ENCODE measurements around the gene ARHGAP24.

The ARHGAP24 gene

GRCh38 chr4:86007042-86007441 lies 532.1 kb downstream of the ARHGAP24 start:
- no peak overlapping the region for H2AFZ ChIP-seq (ENCODE audit: low read depth, low read length, severe bottlenecking)
- no peak overlapping the region for H3K4me2 ChIP-seq (ENCODE audit: low read depth, low read length, poor library complexity, severe bottlenecking)
- H4K20me1 ChIP-seq (ENCODE audit: low read depth, low read length) = no peaks in the 10 kb centered on the region
- H3K79me2 ChIP-seq (ENCODE audit: insufficient read depth, low read length) = no peaks in the 10 kb centered on the region
- no peaks in the 10 kb centered on the region for H3K9me2 ChIP-seq (replicated peaks; ENCODE audit: insufficient read depth, low read length)
- H3K36me3 ChIP-seq (ENCODE audit: low read length) = no peaks in the 10 kb centered on the region
- no peak overlapping the region for H3K27ac ChIP-seq (ENCODE audit: low read depth, low read length)
- no peak overlapping the region for H3K9ac ChIP-seq (ENCODE audit: low read length)
- TF ChIP-seq CTCF (IDR thresholded peaks at IDR 0.05; ENCODE audit: insufficient read depth, low read length, poor library complexity, severe bottlenecking) (no peak), EZH2phosphoT487 (conservative IDR thresholded peaks at IDR 0.05; ENCODE audit: low read length) (no peak)
- H3K27me3 ChIP-seq (ENCODE audit: low read length) = no peaks in the 10 kb centered on the region
- H3F3A ChIP-seq (ENCODE audit: insufficient read depth) = no peaks in the 10 kb centered on the region
- no peak overlapping the region for H3K4me3 ChIP-seq (ENCODE audit: insufficient read depth, low read length, poor library complexity, severe bottlenecking)
- H3K9me3 ChIP-seq (ENCODE audit: insufficient read depth, low read length) = no peaks in the 10 kb centered on the region

- H3K4me2 ChIP-seq (ENCODE audit: low read depth, low read length, poor library complexity, severe bottlenecking) = no peak overlapping the region
- H3K27me3 ChIP-seq (ENCODE audit: low read length) = no peaks in the 10 kb centered on the region
- H3K27ac ChIP-seq (ENCODE audit: low read depth, low read length) = no peak overlapping the region
- H4K20me1 ChIP-seq (ENCODE audit: low read depth, low read length) = no peaks in the 10 kb centered on the region
- no peaks in the 10 kb centered on the region for H3K36me3 ChIP-seq (ENCODE audit: low read length)
- no peak for TF ChIP-seq EZH2phosphoT487 (conservative IDR thresholded peaks at IDR 0.05; ENCODE audit: low read length)
- no peak for TF ChIP-seq CTCF (IDR thresholded peaks at IDR 0.05; ENCODE audit: insufficient read depth, low read length, poor library complexity, severe bottlenecking)
- no peak overlapping the region for H2AFZ ChIP-seq (ENCODE audit: low read depth, low read length, severe bottlenecking)
- no peak overlapping the region for H3K9ac ChIP-seq (ENCODE audit: low read length)
- no peaks in the 10 kb centered on the region for H3K9me3 ChIP-seq (ENCODE audit: insufficient read depth, low read length)
- H3K9me2 ChIP-seq (replicated peaks; ENCODE audit: insufficient read depth, low read length) = no peaks in the 10 kb centered on the region
- H3K4me3 ChIP-seq (ENCODE audit: insufficient read depth, low read length, poor library complexity, severe bottlenecking) = no peak overlapping the region
- no peaks in the 10 kb centered on the region for H3K79me2 ChIP-seq (ENCODE audit: insufficient read depth, low read length)
- H3F3A ChIP-seq (ENCODE audit: insufficient read depth) = no peaks in the 10 kb centered on the region
Measured at GRCh38 chr4:86011117-86011516, 536.2 kb downstream of the ARHGAP24 start.

- Histone ChIP-seq H3K9me3 (ENCODE audit: insufficient read depth, low read length) (no peaks in the 10 kb centered on the region), H3K9me2 (replicated peaks; ENCODE audit: insufficient read depth, low read length) (no peaks in the 10 kb centered on the region), H3K27ac (ENCODE audit: low read depth, low read length) (no peak overlapping the region), H3K79me2 (ENCODE audit: insufficient read depth, low read length) (no peaks in the 10 kb centered on the region), H3K4me3 (ENCODE audit: insufficient read depth, low read length, poor library complexity, severe bottlenecking) (no peak overlapping the region), H2AFZ (ENCODE audit: low read depth, low read length, severe bottlenecking) (no peak overlapping the region), H3K4me2 (ENCODE audit: low read depth, low read length, poor library complexity, severe bottlenecking) (no peak overlapping the region), H3K27me3 (ENCODE audit: low read length) (no peaks in the 10 kb centered on the region), H3F3A (ENCODE audit: insufficient read depth) (no peaks in the 10 kb centered on the region), H3K36me3 (ENCODE audit: low read length) (no peaks in the 10 kb centered on the region), H4K20me1 (ENCODE audit: low read depth, low read length) (no peaks in the 10 kb centered on the region), H3K9ac (ENCODE audit: low read length) (no peak overlapping the region)
- TF ChIP-seq EZH2phosphoT487 (conservative IDR thresholded peaks at IDR 0.05; ENCODE audit: low read length) = no peak
- TF ChIP-seq CTCF (IDR thresholded peaks at IDR 0.05; ENCODE audit: insufficient read depth, low read length, poor library complexity, severe bottlenecking) = no peak
Measured at GRCh38 chr4:86013621-86014020, 538.7 kb downstream of the ARHGAP24 start.
